Measurements from ENCODE around the gene FRAS1.
"Not testable (repeated sequence)": the region's sequence is repeated elsewhere in the genome, so short reads cannot be mapped to it uniquely, and the experiment has no call there.

FRAS1 gene

GRCh38 chr4:78484574-78484973 is 427.5 kb downstream of the FRAS1 start:
- no peak for DNase-seq
- TF ChIP-seq CTCF (IDR thresholded peaks at IDR 0.05; ENCODE audit: low read depth, low read length) = no peak
- peaks cover 25% of the 10 kb centered on the region for H3K36me3 ChIP-seq

DNA sequence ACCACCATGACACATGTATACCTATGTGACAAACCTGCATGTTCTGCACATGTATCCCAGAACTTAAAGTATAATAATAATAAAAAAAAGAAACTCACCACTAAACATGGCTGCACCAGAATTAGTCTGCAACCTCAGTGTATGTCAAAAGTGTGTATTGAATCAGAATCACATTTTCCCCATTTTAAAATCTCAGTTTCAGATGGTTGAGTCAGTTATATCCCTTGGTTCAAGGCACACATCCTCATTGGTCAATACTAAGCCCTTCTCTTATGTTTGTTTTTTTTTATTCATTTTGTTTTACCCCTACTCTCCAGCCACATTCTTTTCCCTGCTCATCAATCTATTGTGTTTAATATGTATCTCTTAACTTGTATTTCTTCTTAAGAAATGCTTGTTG is 436.6 kb downstream of the FRAS1 start:
- no peak overlapping the region for H3K4me3 ChIP-seq (ENCODE audit: low read depth, low read length)
- H3K36me3 ChIP-seq = peaks cover 21% of the 10 kb centered on the region
- H3K27me3 ChIP-seq = no peaks in the 10 kb centered on the region
- H3K4me1 ChIP-seq = no peaks in the 10 kb centered on the region
- DNase-seq = no peak
- H3K9me3 ChIP-seq = no peaks in the 10 kb centered on the region
- TF ChIP-seq CTCF (IDR thresholded peaks at IDR 0.05; ENCODE audit: low read depth, low read length) = no peak

More at GRCh38 chr4:78484574-78484973, 427.5 kb downstream of the FRAS1 start:
- Histone ChIP-seq H3K27me3 (no peaks in the 10 kb centered on the region), H3K4me3 (ENCODE audit: low read depth, low read length) (no peak overlapping the region), H3K9me3 (no peaks in the 10 kb centered on the region), H3K4me1 (no peaks in the 10 kb centered on the region)

DNA sequence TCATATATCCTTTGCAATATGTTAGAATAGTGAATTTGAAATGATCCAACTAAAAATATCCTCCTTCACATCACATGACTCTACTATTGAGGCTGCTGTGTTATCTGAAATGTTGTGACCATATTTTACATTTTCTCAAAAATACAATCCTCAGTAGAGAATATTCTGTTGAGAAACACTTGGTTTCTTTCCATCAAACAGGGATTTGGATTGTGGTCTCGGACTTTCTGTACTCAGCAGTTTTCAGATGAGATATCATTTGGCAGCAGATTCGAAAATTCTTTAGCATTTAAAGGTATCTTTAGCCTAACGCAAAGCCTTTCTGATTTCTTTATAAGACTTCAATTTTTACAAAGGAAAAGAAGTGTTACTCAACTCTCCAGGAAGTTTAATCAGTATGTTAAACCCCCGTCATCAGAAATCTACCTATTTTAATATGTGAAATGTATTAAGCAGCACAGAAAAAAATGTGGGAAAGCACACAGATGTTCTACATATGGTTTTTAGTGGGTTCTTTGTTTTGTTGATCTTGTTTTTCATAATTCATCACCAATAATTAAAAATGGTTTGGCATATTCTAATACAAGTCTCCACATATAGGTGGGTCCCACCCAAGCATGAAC is 439.0 kb downstream of the FRAS1 start:
- Histone ChIP-seq H3K9me3 (no peaks in the 10 kb centered on the region), H3K36me3 (peaks cover 16% of the 10 kb centered on the region), H3K4me3 (ENCODE audit: low read depth, low read length) (no peak overlapping the region), H3K27me3 (no peaks in the 10 kb centered on the region), H3K4me1 (no peaks in the 10 kb centered on the region)
- DNase-seq = no peak
- TF ChIP-seq CTCF (IDR thresholded peaks at IDR 0.05; ENCODE audit: low read depth, low read length) = no peak

DNA sequence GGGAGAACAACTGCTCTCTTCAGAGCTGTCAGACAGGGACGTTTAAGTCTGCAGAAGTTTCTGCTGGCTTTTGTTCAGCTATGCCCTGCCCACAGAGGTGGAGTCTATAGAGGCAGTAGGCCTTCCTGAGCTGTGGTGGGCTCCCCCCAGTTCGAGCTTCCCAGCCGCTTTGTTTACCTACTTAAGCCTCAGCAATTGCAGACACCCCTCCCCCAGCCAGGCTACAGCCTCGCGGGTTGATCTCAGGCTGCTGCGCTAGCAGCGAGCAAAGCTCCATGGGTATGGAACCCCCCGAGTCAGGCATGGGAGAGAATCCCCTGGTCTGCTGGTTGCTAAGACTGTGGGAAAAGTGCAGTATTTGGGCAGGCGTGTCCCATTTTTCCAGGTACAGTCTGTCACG is 449.1 kb downstream of the FRAS1 start:
- DNase-seq; H3K9me3 ChIP-seq; H3K4me1 ChIP-seq; H3K4me3 ChIP-seq (ENCODE audit: low read depth, low read length); H3K27me3 ChIP-seq: not testable (repeated sequence)
- peaks cover 25% of the 10 kb centered on the region for H3K36me3 ChIP-seq

DNA sequence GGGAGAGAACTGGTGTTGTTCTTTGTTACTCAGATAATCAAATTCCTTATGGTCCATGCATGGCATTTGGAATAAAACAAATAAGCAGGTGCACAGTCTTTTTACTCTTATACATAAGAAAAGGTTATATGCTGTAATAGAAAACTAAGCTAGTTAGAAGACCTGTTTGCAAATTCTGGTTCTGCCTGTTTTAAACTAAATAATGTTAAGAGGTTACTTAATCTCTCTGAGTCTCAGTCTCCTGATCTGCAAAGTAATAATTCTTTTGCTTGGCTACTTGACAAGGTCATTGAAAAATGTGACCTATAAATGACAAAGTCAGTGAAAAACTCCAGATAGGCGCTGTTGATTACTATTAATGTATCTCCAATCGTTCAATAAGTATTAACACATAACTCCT is 451.9 kb downstream of the FRAS1 start:
- TF ChIP-seq CTCF (IDR thresholded peaks at IDR 0.05; ENCODE audit: low read depth, low read length) = no peak
- Histone ChIP-seq H3K4me3 (ENCODE audit: low read depth, low read length) (no peak overlapping the region), H3K27me3 (no peaks in the 10 kb centered on the region), H3K4me1 (no peaks in the 10 kb centered on the region), H3K9me3 (no peaks in the 10 kb centered on the region), H3K36me3 (peaks cover 32% of the 10 kb centered on the region)
- DNase-seq = no peak

DNA sequence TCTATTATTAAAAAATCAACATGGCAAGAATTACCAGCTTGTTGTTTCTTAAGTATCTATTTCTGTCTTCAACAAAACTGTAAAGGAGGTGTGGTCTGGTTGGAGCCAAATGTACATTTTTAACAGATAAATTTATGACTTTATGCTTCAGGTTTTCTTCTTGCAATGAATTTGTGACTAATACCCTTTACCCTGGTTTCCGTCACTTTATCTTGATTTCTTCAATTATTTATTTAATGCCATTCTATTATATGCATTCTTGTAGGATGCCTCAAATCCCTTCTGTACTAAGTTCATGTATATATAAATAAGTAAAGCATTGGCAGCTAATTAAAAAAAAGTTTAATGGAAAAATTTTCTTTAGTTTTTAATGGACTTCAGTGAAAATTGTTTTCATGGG is 453.0 kb downstream of the FRAS1 start:
- H3K36me3 ChIP-seq = peaks cover 32% of the 10 kb centered on the region
- no peak overlapping the region for H3K4me3 ChIP-seq (ENCODE audit: low read depth, low read length)
- no peak for TF ChIP-seq CTCF (IDR thresholded peaks at IDR 0.05; ENCODE audit: low read depth, low read length)
- no peaks in the 10 kb centered on the region for H3K9me3 ChIP-seq
- DNase-seq = no peak
- H3K4me1 ChIP-seq = no peaks in the 10 kb centered on the region
- no peaks in the 10 kb centered on the region for H3K27me3 ChIP-seq

DNA sequence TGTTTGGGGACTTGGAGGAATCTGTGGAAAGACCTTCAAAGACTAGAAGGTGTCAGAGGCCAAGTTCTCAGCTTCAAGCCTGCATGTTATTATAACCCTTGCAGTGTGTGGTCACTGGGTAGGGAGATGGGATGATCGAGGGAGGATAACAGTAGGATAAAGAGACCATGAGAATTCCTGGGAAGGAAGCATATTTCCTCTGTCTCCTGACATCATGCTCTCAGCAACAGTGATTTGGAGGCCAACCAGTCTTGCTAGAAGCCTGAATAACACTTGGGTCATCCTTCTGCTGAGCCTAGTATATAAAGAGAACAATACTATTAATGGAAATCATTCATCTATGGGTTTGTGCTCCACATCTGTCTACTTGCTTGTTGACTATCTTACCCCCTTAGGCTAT is 453.6 kb downstream of the FRAS1 start:
- H3K36me3 ChIP-seq = peaks cover 32% of the 10 kb centered on the region
- DNase-seq = no peak
- H3K4me3 ChIP-seq (ENCODE audit: low read depth, low read length) = no peak overlapping the region
- H3K4me1 ChIP-seq = no peaks in the 10 kb centered on the region
- no peak for TF ChIP-seq CTCF (IDR thresholded peaks at IDR 0.05; ENCODE audit: low read depth, low read length)
- H3K9me3 ChIP-seq = no peaks in the 10 kb centered on the region
- no peaks in the 10 kb centered on the region for H3K27me3 ChIP-seq

Data from BE2C (cell line).